K562 (cell line): ENCODE results near the gene ARHGDIA. TPM values are rescaled to one million over a fixed set of nuclear protein-coding genes. Genes with fewer than 3 reads are reported as not detected.

ENCODE experiments used
- ATF6 ChIP-seq: sonication (generic); formaldehyde crosslinking; IDR thresholded peaks from 2 replicates; pipeline ENCODE4 v1.4.0; 2020; ENCODE audit warnings: mild to moderate bottlenecking, missing genetic modification reagents
- BRD4 ChIP-seq: fragments of 200-600 bp; sonication (generic); IDR thresholded peaks from 2 replicates; pipeline ENCODE4 v1.6.1; 2017; ENCODE audit warnings: inconsistent platforms
- CTCF ChIP-seq, 3 experiments: IDR thresholded peaks in 2 of 3; conservative IDR thresholded peaks in 1 of 3; 2 replicates each; pipeline ENCODE4 v1.5.1; 2011 to 2012; ENCODE audit warnings: low read length in 3 of 3, mild to moderate bottlenecking in 3 of 3, control low read depth in 2 of 3, improper control_type of control experiment in 1 of 3, inconsistent platforms in 1 of 3, low read depth in 1 of 3, mixed read lengths in 1 of 3, moderate library complexity in 1 of 3; ENCODE audit not compliant: insufficient read depth in 2 of 3
- E2F4 ChIP-seq: sonication (generic); formaldehyde crosslinking; IDR thresholded peaks from 2 replicates; pipeline ENCODE4 v1.8.0; 2022; ENCODE audit warnings: mild to moderate bottlenecking, low read depth, missing genetic modification reagents
- FOS ChIP-seq: IDR thresholded peaks from 3 replicates; pipeline ENCODE4 v1.6.1; 2011; ENCODE audit not compliant: insufficient read length; ENCODE audit errors: extremely low read depth
- GMEB1 ChIP-seq: fragments of 250-450 bp; sonication (Bioruptor Pico); IDR thresholded peaks from 2 replicates; pipeline ENCODE4 v1.4.0; 2020; ENCODE audit warnings: mild to moderate bottlenecking
- GTF2B ChIP-seq: IDR thresholded peaks from 2 replicates; pipeline ENCODE4 v1.6.1; 2011; ENCODE audit not compliant: insufficient read length; ENCODE audit errors: extremely low read depth
- HMG20A ChIP-seq: fragments of 450-650 bp; formaldehyde crosslinking; conservative IDR thresholded peaks from 2 replicates; pipeline ENCODE4 v1.4.0; 2020; ENCODE audit warnings: mild to moderate bottlenecking, mixed read lengths
- HMGXB4 ChIP-seq: sonication (generic); formaldehyde crosslinking; IDR thresholded peaks from 2 replicates; pipeline ENCODE4 v1.8.1; 2023; ENCODE audit warnings: mild to moderate bottlenecking, missing genetic modification reagents
- ILF3 ChIP-seq: fragments of 450-650 bp; IDR thresholded peaks from 2 replicates; pipeline ENCODE4 v1.6.1; 2018; ENCODE audit warnings: antibody characterized with exemption, mild to moderate bottlenecking, moderate library complexity, borderline replicate concordance
- MAZ ChIP-seq, 2 experiments: fragments of 450-650 bp in 1 of 2; sonication (generic) in 1 of 2; formaldehyde crosslinking; IDR thresholded peaks in 1 of 2; conservative IDR thresholded peaks in 1 of 2; 2 replicates each; pipeline versions ENCODE4 v1.4.0 to v1.5.0; 2020; ENCODE audit warnings: mild to moderate bottlenecking in 1 of 2, missing genetic modification reagents in 1 of 2
- RBM34 ChIP-seq: fragments of 200-400 bp; formaldehyde crosslinking; IDR thresholded peaks from 2 replicates; pipeline ENCODE4 v1.6.1; 2018; ENCODE audit warnings: low read length, borderline replicate concordance; ENCODE audit not compliant: insufficient read depth
- TAF1 ChIP-seq: IDR thresholded peaks from 2 replicates; pipeline ENCODE4 v1.6.1; 2011; ENCODE audit warnings: mild to moderate bottlenecking, low read length, moderate library complexity; ENCODE audit not compliant: insufficient read depth, control insufficient read depth, severe bottlenecking; ENCODE audit errors: extremely low read depth
- XRCC3 ChIP-seq: fragments of 450-650 bp; IDR thresholded peaks from 2 replicates; pipeline ENCODE4 v1.6.1; 2017; ENCODE audit warnings: mild to moderate bottlenecking, moderate library complexity
- ZNF133 ChIP-seq: fragments of 250-450 bp; sonication (Bioruptor Pico); IDR thresholded peaks from 2 replicates; pipeline ENCODE4 v1.4.0; 2020; ENCODE audit warnings: mild to moderate bottlenecking
- polyA plus RNA-seq, 8 experiments: library from polyadenylated mRNA; depleted of rRNA in 4 of 8; stranded (reverse) in 5 of 8; unstranded in 3 of 8; fragments of >200 nt; fragmentation: Nextera tagmentation in 2 of 8; fragmentation: Illumina TruSeq in 1 of 8; extraction: Ambion mirVana in 2 of 8; extraction: Trizol in 1 of 8; gene quantifications; 2 replicates each; pipeline versions ENCODE4 v1.2.1 to v1.2.3, GENCODE V29; 2011 to 2014; ENCODE audit warnings: inconsistent platforms in 1 of 8, missing spikeins in 1 of 8
- total RNA-seq, 7 experiments: library from RNA; depleted of rRNA in 6 of 7; stranded (reverse); fragments of >200 nt in 6 of 7; fragmentation: Illumina TruSeq in 2 of 7; extraction: Trizol in 2 of 7; gene quantifications; 2 replicates each; pipeline versions ENCODE4 v1.2.1 to v1.2.3, GENCODE V29; 2011 to 2021; ENCODE audit warnings: low replicate concordance in 1 of 7

ARHGDIA gene
- total and polyA plus RNA-seq, 9 of the 15 experiments (the other 6 are each of a cell fraction or from before 2014, with no cell fraction given), result 9.6 to 340 (median 97.6) TPM

GRCh38 chr17:81869221-81870130, 1.7 kb downstream of the ARHGDIA start (continued):
- TF ChIP-seq HMG20A (no peak), XRCC3 (no peak), CTCF (IDR thresholded peaks at IDR 0.05 in 2 of 3, conservative IDR thresholded peaks at IDR 0.05 in 1 of 3; ENCODE audit: insufficient read depth in 2 of 3, low read depth in 1 of 3, low read length in 3 of 3) (peak; percentile 74 to 93 (median 90)), ATF6 (CRISPR knock-in tag) (0 out of 2 replicates have a peak, but pooled peaks have one; percentile 56), BRD4 (no peak), MAZ (CRISPR knock-in tag; conservative IDR thresholded peaks at IDR 0.05 in 1 of 2, IDR thresholded peaks at IDR 0.05 in 1 of 2) (peak; percentile 13 to 60; a peak in 2 of 4 replicates), GTF2B (no peak), ILF3 (no peak), ZNF133 (no peak), FOS (no peak), HMGXB4 (no peak), E2F4 (no peak), TAF1 (no peak), GMEB1 (CRISPR knock-in tag) (no peak), RBM34 (no peak)
